DND-41 (cell line): ENCODE measurements around the gene RBMS3.

Experiments used
- ATAC-seq: fragments of 200-7000 bp; cut with Tn5 transposase; 3 replicates; pipeline ENCODE4 v1.9.1; 2021; ENCODE audit warnings: low read depth; ENCODE audit not compliant: insufficient read depth
- DNase-seq: peaks from one replicate; pipeline ENCODE4 v3.0.0-alpha.2; 2020
- H2AFZ ChIP-seq: 2 replicates; pipeline ENCODE4 v1.6.0; 2012; ENCODE audit warnings: low read depth, low read length
- H3K27ac ChIP-seq: 2 replicates; pipeline ENCODE4 v1.5.1; 2012; ENCODE audit warnings: low read length, inconsistent platforms
- H3K27me3 ChIP-seq: fragments of 200-600 bp; sonication (generic); 2 replicates; pipeline ENCODE4 v1.6.0; 2012; ENCODE audit warnings: low read length, mild to moderate bottlenecking, inconsistent platforms; ENCODE audit not compliant: insufficient read depth, poor library complexity
- H3K36me3 ChIP-seq: 2 replicates; pipeline ENCODE4 v1.5.1; 2012; ENCODE audit warnings: low read length, inconsistent platforms; ENCODE audit not compliant: insufficient read depth
- H3K4me1 ChIP-seq: 2 replicates; pipeline ENCODE4 v1.5.1; 2012; ENCODE audit warnings: mild to moderate bottlenecking, low read length; ENCODE audit not compliant: insufficient read depth
- H3K4me2 ChIP-seq: 2 replicates; pipeline ENCODE4 v1.6.0; 2012; ENCODE audit warnings: mild to moderate bottlenecking, moderate library complexity, low read length, inconsistent platforms; ENCODE audit not compliant: insufficient read depth
- H3K4me3 ChIP-seq, 2 experiments: fragments of 200-600 bp in 1 of 2; shearing (Covaris generic) in 1 of 2; 2 replicates each; pipeline ENCODE4 v1.5.1; 2012 to 2016; ENCODE audit warnings: inconsistent platforms in 2 of 2, low read length in 2 of 2, mild to moderate bottlenecking in 2 of 2, low read depth in 1 of 2, moderate library complexity in 1 of 2
- H3K79me2 ChIP-seq: 2 replicates; pipeline ENCODE4 v1.6.0; 2012; ENCODE audit warnings: low read length, inconsistent platforms; ENCODE audit not compliant: insufficient read depth
- H3K9ac ChIP-seq: 2 replicates; pipeline ENCODE4 v1.6.0; 2012; ENCODE audit warnings: low read depth, mild to moderate bottlenecking, inconsistent platforms, low read length, moderate library complexity
- H3K9me3 ChIP-seq: 2 replicates; pipeline ENCODE4 v1.5.1; 2012; ENCODE audit warnings: low read length, moderate library complexity, mild to moderate bottlenecking, inconsistent platforms; ENCODE audit not compliant: insufficient read depth, severe bottlenecking
- H4K20me1 ChIP-seq: 2 replicates; pipeline ENCODE4 v1.6.0; 2012; ENCODE audit warnings: low read length; ENCODE audit not compliant: insufficient read depth
- CTCF ChIP-seq: IDR thresholded peaks from 2 replicates; pipeline ENCODE4 v1.5.1; 2012; ENCODE audit warnings: borderline replicate concordance, low read length, moderate library complexity, mild to moderate bottlenecking; ENCODE audit not compliant: poor library complexity, severe bottlenecking; ENCODE audit errors: extremely low read depth
- EZH2 ChIP-seq: IDR thresholded peaks from 3 replicates; pipeline ENCODE4 v1.6.1; 2012; ENCODE audit warnings: borderline replicate concordance, low read depth, mild to moderate bottlenecking, moderate library complexity, low read length, inconsistent platforms; ENCODE audit not compliant: severe bottlenecking

Gene RBMS3

GRCh38 chr3:29565236-29565635 lies 284.4 kb downstream of the RBMS3 start:
- H3K36me3 ChIP-seq = no peaks in the 10 kb centered on the region
- H4K20me1 ChIP-seq = no peaks in the 10 kb centered on the region
- ATAC-seq = no peak
- no peak overlapping the region for H3K4me2 ChIP-seq
- H3K4me1 ChIP-seq = no peaks in the 10 kb centered on the region
- H3K27me3 ChIP-seq = no peaks in the 10 kb centered on the region
- TF ChIP-seq CTCF = no peak
- TF ChIP-seq EZH2 = no peak
- no peak overlapping the region for H3K9ac ChIP-seq
- no peaks in the 10 kb centered on the region for H3K79me2 ChIP-seq
- H3K9me3 ChIP-seq = no peaks in the 10 kb centered on the region
- H2AFZ ChIP-seq = no peak overlapping the region
- H3K27ac ChIP-seq = no peak overlapping the region
- no peak overlapping the region for H3K4me3 ChIP-seq
- DNase-seq = no peak

GRCh38 chr3:29567501-29567900 lies 286.6 kb downstream of the RBMS3 start:
- Histone ChIP-seq H3K27me3 (no peaks in the 10 kb centered on the region), H3K9ac (no peak overlapping the region), H2AFZ (no peak overlapping the region), H4K20me1 (no peaks in the 10 kb centered on the region), H3K79me2 (no peaks in the 10 kb centered on the region), H3K36me3 (no peaks in the 10 kb centered on the region), H3K4me3 (no peak overlapping the region), H3K27ac (no peak overlapping the region), H3K9me3 (no peaks in the 10 kb centered on the region), H3K4me2 (no peak overlapping the region), H3K4me1 (no peaks in the 10 kb centered on the region)
- ATAC-seq (no peak), DNase-seq (no peak)
- TF ChIP-seq CTCF (no peak), EZH2 (no peak)

GRCh38 chr3:29568355-29568754 lies 287.5 kb downstream of the RBMS3 start:
- H3K4me2 ChIP-seq = no peak overlapping the region
- H3K27me3 ChIP-seq = no peaks in the 10 kb centered on the region
- no peak for ATAC-seq
- H3K36me3 ChIP-seq = no peaks in the 10 kb centered on the region
- TF ChIP-seq EZH2 (no peak), CTCF (no peak)
- no peaks in the 10 kb centered on the region for H3K79me2 ChIP-seq
- DNase-seq = no peak
- no peak overlapping the region for H3K9ac ChIP-seq
- no peak overlapping the region for H3K27ac ChIP-seq
- H3K4me1 ChIP-seq = no peaks in the 10 kb centered on the region
- H3K9me3 ChIP-seq = no peaks in the 10 kb centered on the region
- H4K20me1 ChIP-seq = no peaks in the 10 kb centered on the region
- no peak overlapping the region for H3K4me3 ChIP-seq
- H2AFZ ChIP-seq = no peak overlapping the region

GRCh38 chr3:29576181-29576580 lies 295.3 kb downstream of the RBMS3 start:
- Histone ChIP-seq H4K20me1 (no peaks in the 10 kb centered on the region), H3K4me1 (no peaks in the 10 kb centered on the region), H3K9me3 (no peaks in the 10 kb centered on the region), H3K27me3 (no peaks in the 10 kb centered on the region), H3K9ac (no peak overlapping the region), H3K27ac (no peak overlapping the region), H3K4me3 (no peak overlapping the region), H3K4me2 (no peak overlapping the region), H3K79me2 (no peaks in the 10 kb centered on the region), H3K36me3 (no peaks in the 10 kb centered on the region), H2AFZ (no peak overlapping the region)
- DNase-seq = no peak
- ATAC-seq = no peak
- no peak for TF ChIP-seq CTCF
- no peak for TF ChIP-seq EZH2
